GM12878 (cell line): ENCODE measurements around the gene ZXDC. TPM values are rescaled to one million over a fixed set of nuclear protein-coding genes. Genes with fewer than 3 reads are reported as not detected.

Source experiments
- ATAC-seq: fragments of 200-7000 bp; cut with Tn5 transposase; 3 replicates; pipeline ENCODE4 v1.9.1; 2020; ENCODE audit warnings: mild to moderate bottlenecking, moderate library complexity
- BruUV-seq: library from RNA; stranded (reverse); fragments of 400-500 nt; replicated peaks from 2 replicates; lab custom pipeline; 2021; lab: Mats Ljungman, UMichigan
- CTCF ChIA-PET: fragments of 300-600 bp; sonication (Branson Sonifier 250); formaldehyde crosslinking; extraction: SDS; loops from one replicate; lab custom pipeline; 2021; ENCODE audit warnings: inconsistent platforms; lab: Yijun Ruan, JAX
- POLR2A ChIA-PET: fragments of 350-600 bp; formaldehyde crosslinking; extraction: SDS; loops from one replicate; lab custom pipeline; 2021; ENCODE audit warnings: inconsistent platforms; lab: Charles Lee
- RAD21 ChIA-PET: fragments of 300-600 bp; sonication (Branson Sonifier 250); formaldehyde crosslinking; loops from one replicate; lab custom pipeline; 2023; ENCODE audit warnings: antibody characterized with exemption; ENCODE audit not compliant: unreplicated experiment; lab: Charles Lee
- SMC1A ChIA-PET: fragments of 300-600 bp; sonication (Branson Sonifier 250); formaldehyde crosslinking; loops from one replicate; lab custom pipeline; 2023; ENCODE audit not compliant: unreplicated experiment, uncharacterized antibody; lab: Charles Lee
- DNase-seq: peaks from one replicate; pipeline ENCODE4 v3.0.0-alpha.2; 2011; ENCODE audit warnings: low read depth, low spot score
- FAIRE-seq: peaks from 3 replicates; lab custom pipeline; 2011; peaks lifted over from hg19 to GRCh38; lab: Jason Lieb, UNC
- H2AFZ ChIP-seq: 2 replicates; pipeline ENCODE4 v1.6.0; 2011; ENCODE audit warnings: low read depth, low read length, control low read depth; ENCODE audit not compliant: control insufficient read depth
- H3K27ac ChIP-seq: 2 replicates; pipeline ENCODE4 v1.5.1; 2011; ENCODE audit warnings: control low read depth; ENCODE audit not compliant: control insufficient read depth, insufficient read depth
- H3K27me3 ChIP-seq, 2 experiments: replicated peaks in 1 of 2; 2 replicates each; pipeline versions ENCODE4 v1.6.0 to v1.6.1; 2011; ENCODE audit warnings: low read length in 1 of 2; ENCODE audit not compliant: control insufficient read depth in 2 of 2, insufficient read depth in 2 of 2
- H3K36me3 ChIP-seq, 2 experiments: 2 replicates each; pipeline ENCODE4 v1.5.1; 2011; ENCODE audit warnings: low read length in 1 of 2; ENCODE audit not compliant: control insufficient read depth in 2 of 2, insufficient read depth in 2 of 2
- H3K4me1 ChIP-seq: 2 replicates; pipeline ENCODE4 v1.6.1; 2011; ENCODE audit warnings: mild to moderate bottlenecking, low read length, moderate library complexity, mixed read lengths; ENCODE audit not compliant: control insufficient read depth, insufficient read depth
- H3K4me2 ChIP-seq: 2 replicates; pipeline ENCODE4 v1.6.0; 2011; ENCODE audit warnings: control low read depth; ENCODE audit not compliant: control insufficient read depth, insufficient read depth
- H3K4me3 ChIP-seq: fragments of 200-600 bp; sonication (generic); 2 replicates; pipeline ENCODE4 v1.5.1; 2016
- H3K79me2 ChIP-seq: 2 replicates; pipeline ENCODE4 v1.6.0; 2011; ENCODE audit warnings: low read length; ENCODE audit not compliant: control insufficient read depth, insufficient read depth
- H3K9ac ChIP-seq: 2 replicates; pipeline ENCODE4 v1.8.0; 2011; ENCODE audit warnings: low read length, control low read depth, mixed read lengths; ENCODE audit not compliant: control insufficient read depth, insufficient read depth
- H3K9me3 ChIP-seq: replicated peaks from 3 replicates; pipeline ENCODE4 v1.5.1; 2011; ENCODE audit warnings: mild to moderate bottlenecking, low read length; ENCODE audit not compliant: control insufficient read depth, insufficient read depth
- H4K20me1 ChIP-seq: 2 replicates; pipeline ENCODE4 v1.6.0; 2011; ENCODE audit not compliant: control insufficient read depth, insufficient read depth
- ATF7 ChIP-seq: fragments of 450-650 bp; IDR thresholded peaks from 2 replicates; pipeline ENCODE4 v1.6.1; 2016; ENCODE audit warnings: low read depth, mild to moderate bottlenecking
- EED ChIP-seq: sonication (generic); IDR thresholded peaks from 2 replicates; pipeline ENCODE4 v1.6.1; 2016; ENCODE audit warnings: antibody characterized with exemption, low read depth
- KDM1A ChIP-seq: fragments of 200-600 bp; sonication (generic); IDR thresholded peaks from 2 replicates; pipeline ENCODE4 v1.6.1; 2016; ENCODE audit warnings: borderline replicate concordance
- MEF2B ChIP-seq: fragments of 450-650 bp; IDR thresholded peaks from 2 replicates; pipeline ENCODE4 v1.6.1; 2018; ENCODE audit warnings: mild to moderate bottlenecking, moderate library complexity; ENCODE audit not compliant: partially characterized antibody, poor library complexity, severe bottlenecking
- NRF1 ChIP-seq: conservative IDR thresholded peaks from 2 replicates; pipeline ENCODE4 v1.6.1; 2011; ENCODE audit warnings: mild to moderate bottlenecking, low read depth, low read length, improper control_type of control experiment
- RAD21 ChIP-seq: IDR thresholded peaks from 2 replicates; pipeline ENCODE4 v1.6.1; 2011; ENCODE audit warnings: mild to moderate bottlenecking, low read depth, low read length, moderate library complexity; ENCODE audit not compliant: insufficient read depth
- SREBF2 ChIP-seq: IDR thresholded peaks from 2 replicates; pipeline ENCODE4 v1.6.1; 2012; ENCODE audit warnings: mild to moderate bottlenecking, low read length
- SUPT20H ChIP-seq: IDR thresholded peaks from 2 replicates; pipeline ENCODE4 v1.6.1; 2011; ENCODE audit warnings: low read depth, mild to moderate bottlenecking, low read length, moderate library complexity, borderline replicate concordance; ENCODE audit not compliant: control insufficient read depth
- TCF12 ChIP-seq: IDR thresholded peaks from 2 replicates; pipeline ENCODE4 v1.6.1; 2011; ENCODE audit warnings: low read depth, mild to moderate bottlenecking, low read length
- WGBS: methylation state at CpG from one replicate; pipeline ENCODE4 v1.1.6; 2016; ENCODE audit warnings: low lambda C conversion rate; ENCODE audit not compliant: insufficient replicate concordance, insufficient coverage; ENCODE audit errors: missing lambda C conversion rate; 5-methylcytosine and 5-hydroxymethylcytosine counted together
- in situ Hi-C: fragments of 300-500 bp; cut with MboI; formaldehyde crosslinking; loops from 9 replicates; pipeline ENCODE4 v1.14.3; 2018; ENCODE audit warnings: mixed read lengths
- intact Hi-C: fragments of 100-400 bp; cut with micrococcal nuclease; formaldehyde crosslinking; loops from one replicate; pipeline ENCODE4 v1.14.2; 2022; ENCODE audit not compliant: unreplicated experiment
- polyA plus RNA-seq, 11 experiments: library from polyadenylated mRNA; depleted of rRNA in 4 of 11; unstranded in 6 of 11; stranded (reverse) in 5 of 11; fragments of >200 nt; fragmentation: Nextera tagmentation in 4 of 11; fragmentation: Illumina TruSeq in 1 of 11; extraction: Ambion mirVana in 4 of 11; extraction: Trizol in 1 of 11; gene quantifications; 1 replicate in 1 of 11; 2 replicates in 10 of 11; pipeline versions ENCODE4 v1.2.1 to v1.2.3, GENCODE V29; 2011 to 2016; ENCODE audit warnings: inconsistent platforms in 2 of 11, missing spikeins in 2 of 11, low read depth in 1 of 11
- total RNA-seq, 4 experiments: library from RNA; depleted of rRNA in 3 of 4; stranded (reverse); fragments of >200 nt in 3 of 4; fragmentation: Illumina TruSeq in 1 of 4; extraction: Trizol in 1 of 4; gene quantifications; 2 replicates each; pipeline versions ENCODE4 v1.2.1 to v1.2.3, GENCODE V29; 2013 to 2021
- TF ChIP-seq, protein P1 (sequence below): fragments of 450-650 bp; IDR thresholded peaks from 2 replicates; pipeline ENCODE4 v1.6.1; 2017; ENCODE audit warnings: mild to moderate bottlenecking, low read depth, inconsistent platforms; ENCODE audit not compliant: poor library complexity, severe bottlenecking
- TF ChIP-seq, protein P2 (sequence below): fragments of 450-650 bp; formaldehyde crosslinking; IDR thresholded peaks from 2 replicates; pipeline ENCODE4 v1.5.0; 2022; ENCODE audit warnings: mild to moderate bottlenecking, missing genetic modification characterization
- TF ChIP-seq, protein P3 (sequence below): IDR thresholded peaks from 2 replicates; pipeline ENCODE4 v1.6.1; 2011; ENCODE audit warnings: borderline replicate concordance, low read depth, mild to moderate bottlenecking, moderate library complexity, mixed read lengths, low read length; ENCODE audit not compliant: insufficient read depth; ENCODE audit errors: extremely low read length
- TF ChIP-seq, protein P4 (sequence below): IDR thresholded peaks from 2 replicates; pipeline ENCODE4 v1.6.1; 2011; ENCODE audit warnings: low read depth, low read length, improper control_type of control experiment, borderline replicate concordance

ZXDC gene
- total and polyA plus RNA-seq, 10 of the 15 experiments (the other 5 are each of a cell fraction or from before 2014, with no cell fraction given): 0.72 to 15.3 (median 8.5) TPM

DNA sequence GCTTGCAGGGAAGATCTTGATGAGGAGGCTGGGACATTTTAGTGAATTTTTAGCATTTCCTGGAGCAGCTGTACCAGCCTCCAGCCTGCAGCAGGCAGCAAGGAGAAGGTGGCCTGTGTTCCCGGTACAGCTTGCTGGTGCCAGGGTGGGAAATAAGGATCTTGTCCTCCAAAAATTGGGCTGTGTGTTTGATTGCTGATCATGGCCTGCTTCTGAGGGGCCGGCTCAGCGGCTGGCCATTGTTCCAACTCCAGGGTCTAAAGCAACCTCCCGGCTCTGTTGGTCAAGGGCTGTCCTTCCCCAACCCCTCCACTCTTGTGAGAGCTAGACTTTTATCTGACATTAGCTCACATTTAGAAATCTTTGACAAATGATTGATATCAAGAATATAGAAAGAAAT, 75.9 kb downstream of the ZXDC start (continued):
- TF ChIP-seq, protein P1, sequence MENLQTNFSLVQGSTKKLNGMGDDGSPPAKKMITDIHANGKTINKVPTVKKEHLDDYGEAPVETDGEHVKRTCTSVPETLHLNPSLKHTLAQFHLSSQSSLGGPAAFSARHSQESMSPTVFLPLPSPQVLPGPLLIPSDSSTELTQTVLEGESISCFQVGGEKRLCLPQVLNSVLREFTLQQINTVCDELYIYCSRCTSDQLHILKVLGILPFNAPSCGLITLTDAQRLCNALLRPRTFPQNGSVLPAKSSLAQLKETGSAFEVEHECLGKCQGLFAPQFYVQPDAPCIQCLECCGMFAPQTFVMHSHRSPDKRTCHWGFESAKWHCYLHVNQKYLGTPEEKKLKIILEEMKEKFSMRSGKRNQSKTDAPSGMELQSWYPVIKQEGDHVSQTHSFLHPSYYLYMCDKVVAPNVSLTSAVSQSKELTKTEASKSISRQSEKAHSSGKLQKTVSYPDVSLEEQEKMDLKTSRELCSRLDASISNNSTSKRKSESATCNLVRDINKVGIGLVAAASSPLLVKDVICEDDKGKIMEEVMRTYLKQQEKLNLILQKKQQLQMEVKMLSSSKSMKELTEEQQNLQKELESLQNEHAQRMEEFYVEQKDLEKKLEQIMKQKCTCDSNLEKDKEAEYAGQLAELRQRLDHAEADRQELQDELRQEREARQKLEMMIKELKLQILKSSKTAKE: no peak
- TF ChIP-seq KDM1A: no peak
- TF ChIP-seq ATF7: no peak
- TF ChIP-seq NRF1: no peak
- TF ChIP-seq MEF2B: no peak

DNA sequence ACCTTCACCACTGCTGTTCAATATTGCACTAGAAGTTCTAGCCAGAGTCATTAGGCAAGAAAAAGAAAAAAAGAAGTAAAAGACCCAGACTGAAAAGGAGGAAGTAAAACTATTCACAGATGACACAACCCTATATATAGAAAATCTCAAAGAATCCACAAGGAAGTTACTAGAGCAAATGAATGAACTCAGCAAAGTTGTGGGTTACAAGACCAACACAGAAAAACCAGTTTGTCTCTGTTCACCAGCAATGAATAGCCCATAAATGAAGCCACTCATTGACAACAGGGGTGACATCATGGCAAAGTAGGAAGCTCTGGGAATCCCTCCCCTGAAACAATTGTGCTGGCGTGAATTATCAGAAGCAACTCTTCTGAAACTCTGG, 76.3 kb downstream of the ZXDC start:
- Histone ChIP-seq H3K79me2 (no peaks in the 10 kb centered on the region), H2AFZ (no peak overlapping the region), H3K4me2 (no peak overlapping the region), H3K4me1 (peaks cover 8% of the 10 kb centered on the region; the same call in 1 of the 2 replicates), H3K36me3 (no peaks in the 10 kb centered on the region), H3K4me3 (no peak overlapping the region), H3K9ac (no peak overlapping the region), H3K27ac (no peak overlapping the region), H3K9me3 (peaks cover 3% of the 10 kb centered on the region; the same call in 1 of the 3 replicates), H3K27me3 (no peaks in the 10 kb centered on the region), H4K20me1 (no peaks in the 10 kb centered on the region)
- ChIA-PET RAD21 (no interaction called here), POLR2A (no interaction called here), CTCF (no interaction called here), SMC1A (interaction anchor here (1.6 kb wide), 1 partner anchor 72 kb away, joined by 4 read pairs; no protein-coding TSS in a partner anchor)
- BruUV-seq: no TSS peak
- in situ Hi-C loops: loop anchor here (10.0 to 25.0 kb wide), 2 partner anchors 112 to 265 kb away; no protein-coding TSS in a partner anchor
- WGBS: 82% methylated on average over 1 of the region's 1 CpG
- intact Hi-C loops: no loop called here
- ATAC-seq (peak; percentile 79), DNase-seq (peak; percentile 64), FAIRE-seq (peak; percentile 78)
- TF ChIP-seq RAD21 (no peak), MEF2B (peak; percentile 61), EED (no peak), SREBF2 (no peak), ATF7 (peak; percentile 84), SUPT20H (no peak), TCF12 (no peak), KDM1A (no peak)
- TF ChIP-seq, protein P2, sequence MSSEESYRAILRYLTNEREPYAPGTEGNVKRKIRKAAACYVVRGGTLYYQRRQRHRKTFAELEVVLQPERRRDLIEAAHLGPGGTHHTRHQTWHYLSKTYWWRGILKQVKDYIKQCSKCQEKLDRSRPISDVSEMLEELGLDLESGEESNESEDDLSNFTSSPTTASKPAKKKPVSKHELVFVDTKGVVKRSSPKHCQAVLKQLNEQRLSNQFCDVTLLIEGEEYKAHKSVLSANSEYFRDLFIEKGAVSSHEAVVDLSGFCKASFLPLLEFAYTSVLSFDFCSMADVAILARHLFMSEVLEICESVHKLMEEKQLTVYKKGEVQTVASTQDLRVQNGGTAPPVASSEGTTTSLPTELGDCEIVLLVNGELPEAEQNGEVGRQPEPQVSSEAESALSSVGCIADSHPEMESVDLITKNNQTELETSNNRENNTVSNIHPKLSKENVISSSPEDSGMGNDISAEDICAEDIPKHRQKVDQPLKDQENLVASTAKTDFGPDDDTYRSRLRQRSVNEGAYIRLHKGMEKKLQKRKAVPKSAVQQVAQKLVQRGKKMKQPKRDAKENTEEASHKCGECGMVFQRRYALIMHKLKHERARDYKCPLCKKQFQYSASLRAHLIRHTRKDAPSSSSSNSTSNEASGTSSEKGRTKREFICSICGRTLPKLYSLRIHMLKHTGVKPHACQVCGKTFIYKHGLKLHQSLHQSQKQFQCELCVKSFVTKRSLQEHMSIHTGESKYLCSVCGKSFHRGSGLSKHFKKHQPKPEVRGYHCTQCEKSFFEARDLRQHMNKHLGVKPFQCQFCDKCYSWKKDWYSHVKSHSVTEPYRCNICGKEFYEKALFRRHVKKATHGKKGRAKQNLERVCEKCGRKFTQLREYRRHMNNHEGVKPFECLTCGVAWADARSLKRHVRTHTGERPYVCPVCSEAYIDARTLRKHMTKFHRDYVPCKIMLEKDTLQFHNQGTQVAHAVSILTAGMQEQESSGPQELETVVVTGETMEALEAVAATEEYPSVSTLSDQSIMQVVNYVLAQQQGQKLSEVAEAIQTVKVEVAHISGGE (CRISPR knock-in tag): no peak
- TF ChIP-seq, protein P3, sequence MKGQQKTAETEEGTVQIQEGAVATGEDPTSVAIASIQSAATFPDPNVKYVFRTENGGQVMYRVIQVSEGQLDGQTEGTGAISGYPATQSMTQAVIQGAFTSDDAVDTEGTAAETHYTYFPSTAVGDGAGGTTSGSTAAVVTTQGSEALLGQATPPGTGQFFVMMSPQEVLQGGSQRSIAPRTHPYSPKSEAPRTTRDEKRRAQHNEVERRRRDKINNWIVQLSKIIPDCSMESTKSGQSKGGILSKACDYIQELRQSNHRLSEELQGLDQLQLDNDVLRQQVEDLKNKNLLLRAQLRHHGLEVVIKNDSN: no peak
- TF ChIP-seq, protein P4, sequence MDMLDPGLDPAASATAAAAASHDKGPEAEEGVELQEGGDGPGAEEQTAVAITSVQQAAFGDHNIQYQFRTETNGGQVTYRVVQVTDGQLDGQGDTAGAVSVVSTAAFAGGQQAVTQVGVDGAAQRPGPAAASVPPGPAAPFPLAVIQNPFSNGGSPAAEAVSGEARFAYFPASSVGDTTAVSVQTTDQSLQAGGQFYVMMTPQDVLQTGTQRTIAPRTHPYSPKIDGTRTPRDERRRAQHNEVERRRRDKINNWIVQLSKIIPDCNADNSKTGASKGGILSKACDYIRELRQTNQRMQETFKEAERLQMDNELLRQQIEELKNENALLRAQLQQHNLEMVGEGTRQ: no peak
